A549 (cell line): ENCODE data around the gene CYB5B. TPM values are rescaled to one million over a fixed set of nuclear protein-coding genes. Genes with fewer than 3 reads are reported as not detected.

Source experiments
- ATAC-seq, 2 experiments: fragments of 200-7000 bp in 1 of 2; fragments of >200 bp in 1 of 2; cut with Nextera tagmentation in 1 of 2; cut with Tn5 transposase in 1 of 2; 3 replicates each; pipeline versions ENCODE4 v1.8.0 to v1.9.1; 2018 to 2020; ENCODE audit warnings: mild to moderate bottlenecking in 1 of 2, moderate library complexity in 1 of 2
- CTCF ChIA-PET: fragments of 300-600 bp; sonication (Branson Sonifier 250); formaldehyde crosslinking; extraction: SDS; loops from one replicate; lab custom pipeline; 2021; ENCODE audit warnings: antibody characterized with exemption, inconsistent platforms; lab: Yijun Ruan, JAX
- POLR2A ChIA-PET: fragments of 350-600 bp; formaldehyde crosslinking; extraction: SDS; loops from one replicate; lab custom pipeline; 2021; ENCODE audit warnings: antibody characterized with exemption, inconsistent platforms; lab: Yijun Ruan, JAX
- DNase-seq, 2 experiments: peaks; one replicate each; pipeline versions ENCODE4 v3.0.0 to v3.0.0-alpha.2; 2011 to 2016; ENCODE audit warnings: low read depth in 1 of 2, low spot score in 1 of 2
- FAIRE-seq: peaks from 2 replicates; lab custom pipeline; 2011; peaks lifted over from hg19 to GRCh38; lab: Jason Lieb, UNC
- H3K27ac ChIP-seq, 2 experiments: fragments of >200 bp; sonication (Bioruptor Twin); formaldehyde crosslinking; 3 replicates each; pipeline ENCODE4 v1.5.1; 2016 to 2017
- H3K4me1 ChIP-seq: fragments of >200 bp; sonication (Bioruptor Twin); formaldehyde crosslinking; 3 replicates; pipeline ENCODE4 v1.6.1; 2016
- H3K4me2 ChIP-seq: fragments of >200 bp; sonication (Bioruptor Twin); formaldehyde crosslinking; 3 replicates; pipeline ENCODE4 v1.6.1; 2016
- H3K4me3 ChIP-seq: fragments of >200 bp; sonication (Bioruptor Twin); formaldehyde crosslinking; 3 replicates; pipeline ENCODE4 v1.5.1; 2016
- H3K9me3 ChIP-seq: fragments of >200 bp; sonication (Bioruptor Twin); formaldehyde crosslinking; 3 replicates; pipeline ENCODE4 v1.6.1; 2016
- BHLHE40 ChIP-seq: IDR thresholded peaks from 2 replicates; pipeline ENCODE4 v1.6.1; 2012; ENCODE audit warnings: low read depth, low read length, inconsistent platforms
- CBX2 ChIP-seq: fragments of 200-600 bp; sonication (generic); IDR thresholded peaks from 2 replicates; pipeline ENCODE4 v1.6.1; 2016; ENCODE audit warnings: low read depth, mild to moderate bottlenecking, borderline replicate concordance
- CBX8 ChIP-seq: fragments of 200-600 bp; sonication (generic); IDR thresholded peaks from 2 replicates; pipeline ENCODE4 v1.6.1; 2016
- EHF ChIP-seq: fragments of 250-450 bp; sonication (Bioruptor Pico); IDR thresholded peaks from 2 replicates; pipeline ENCODE4 v1.5.0; 2020; ENCODE audit warnings: mild to moderate bottlenecking
- EHMT2 ChIP-seq: fragments of 200-600 bp; sonication (generic); IDR thresholded peaks from 2 replicates; pipeline ENCODE4 v1.6.1; 2016; ENCODE audit warnings: antibody characterized with exemption, low read depth, mild to moderate bottlenecking, moderate library complexity
- ESRRA ChIP-seq: fragments of 150-350 bp; IDR thresholded peaks from 2 replicates; pipeline ENCODE4 v1.6.1; 2014; ENCODE audit warnings: mild to moderate bottlenecking, low read length, borderline replicate concordance
- FOSL2 ChIP-seq, 2 experiments: fragments of 450-650 bp in 1 of 2; fragments of >200 bp in 1 of 2; sonication (Bioruptor Twin) in 1 of 2; formaldehyde crosslinking; IDR thresholded peaks; 2 replicates each; pipeline versions ENCODE4 v1.5.0 to v1.6.1; 2016 to 2020; ENCODE audit warnings: mild to moderate bottlenecking in 1 of 2, moderate library complexity in 1 of 2
- HDAC2 ChIP-seq: fragments of 200-600 bp; sonication (generic); IDR thresholded peaks from 2 replicates; pipeline ENCODE4 v1.6.1; 2016
- HEYL ChIP-seq: fragments of 250-450 bp; sonication (Bioruptor Pico); IDR thresholded peaks from 2 replicates; pipeline ENCODE4 v1.8.0; 2021; ENCODE audit warnings: mild to moderate bottlenecking, moderate library complexity
- HOXB13 ChIP-seq: fragments of 250-450 bp; sonication (Bioruptor Pico); IDR thresholded peaks from 2 replicates; pipeline ENCODE4 v1.5.0; 2020; ENCODE audit warnings: low read depth, mild to moderate bottlenecking, moderate library complexity
- HOXB5 ChIP-seq: fragments of 250-450 bp; sonication (Bioruptor Pico); IDR thresholded peaks from 2 replicates; pipeline ENCODE4 v1.5.0; 2020; ENCODE audit warnings: mild to moderate bottlenecking, moderate library complexity
- JUN ChIP-seq, 2 experiments: fragments of >200 bp; sonication (Bioruptor Twin); formaldehyde crosslinking; IDR thresholded peaks; 2 replicates in 1 of 2; 3 replicates in 1 of 2; pipeline ENCODE4 v1.6.1; 2016 to 2017
- KDM1A ChIP-seq: fragments of 200-600 bp; sonication (generic); IDR thresholded peaks from 2 replicates; pipeline ENCODE4 v1.6.1; 2016; ENCODE audit warnings: low read depth, mild to moderate bottlenecking
- MAFK ChIP-seq: fragments of 450-650 bp; IDR thresholded peaks from 2 replicates; pipeline ENCODE4 v1.6.1; 2014; ENCODE audit not compliant: partially characterized antibody
- MAZ ChIP-seq: fragments of 150-350 bp; IDR thresholded peaks from 2 replicates; pipeline ENCODE4 v1.6.1; 2014; ENCODE audit warnings: antibody characterized with exemption, low read depth, low read length, borderline replicate concordance
- NFE2L2 ChIP-seq: fragments of 150-350 bp; conservative IDR thresholded peaks from 2 replicates; pipeline ENCODE4 v1.6.1; 2014; ENCODE audit warnings: low read length
- NPAS2 ChIP-seq: fragments of 250-450 bp; sonication (Bioruptor Pico); IDR thresholded peaks from 2 replicates; pipeline ENCODE4 v1.8.0; 2022; ENCODE audit warnings: mild to moderate bottlenecking, moderate library complexity, borderline replicate concordance
- NR3C1 ChIP-seq: fragments of >200 bp; sonication (Bioruptor Twin); formaldehyde crosslinking; IDR thresholded peaks from 3 replicates; pipeline ENCODE4 v1.6.1; 2017
- POLR2A ChIP-seq: IDR thresholded peaks from 2 replicates; pipeline ENCODE4 v1.6.1; 2012; ENCODE audit warnings: mild to moderate bottlenecking, low read length
- RARB ChIP-seq: fragments of 250-450 bp; sonication (Bioruptor Pico); IDR thresholded peaks from 2 replicates; pipeline ENCODE4 v1.8.0; 2021; ENCODE audit warnings: mild to moderate bottlenecking, moderate library complexity
- SMC3 ChIP-seq: fragments of >200 bp; sonication (Bioruptor Twin); formaldehyde crosslinking; IDR thresholded peaks from 3 replicates; pipeline ENCODE4 v1.6.1; 2018; ENCODE audit warnings: inconsistent platforms
- SREBF2 ChIP-seq: fragments of 450-650 bp; IDR thresholded peaks from 2 replicates; pipeline ENCODE4 v1.6.1; 2014; ENCODE audit warnings: mild to moderate bottlenecking, moderate library complexity
- TP53 ChIP-seq: fragments of 250-450 bp; sonication (Bioruptor Pico); IDR thresholded peaks from 2 replicates; pipeline ENCODE4 v1.5.0; 2021; ENCODE audit warnings: mild to moderate bottlenecking, moderate library complexity
- ZFP36 ChIP-seq: fragments of 450-650 bp; IDR thresholded peaks from 2 replicates; pipeline ENCODE4 v1.6.1; 2014; ENCODE audit warnings: borderline replicate concordance; ENCODE audit not compliant: partially characterized antibody
- WGBS: methylation state at CpG from one replicate; pipeline ENCODE4 v1.1.6; 2017; ENCODE audit errors: missing lambda C conversion rate; 5-methylcytosine and 5-hydroxymethylcytosine counted together
- polyA plus RNA-seq, 4 experiments: library from polyadenylated mRNA; depleted of rRNA in 3 of 4; stranded (reverse); fragments of >200 nt; fragmentation: RNase III in 1 of 4; extraction: RNeasy Plus Mini Kit Qiagen cat#74134 plus additional on column Dnase treatment in 1 of 4; gene quantifications; 2 replicates in 3 of 4; 3 replicates in 1 of 4; pipeline ENCODE4 v1.2.3, GENCODE V29; 2011 to 2017
- TF ChIP-seq, protein P1 (sequence below): fragments of 150-350 bp; IDR thresholded peaks from 2 replicates; pipeline ENCODE4 v1.6.1; 2014; ENCODE audit warnings: low read depth, mild to moderate bottlenecking, low read length
- TF ChIP-seq, protein P2 (sequence below): IDR thresholded peaks from 2 replicates; pipeline ENCODE4 v1.6.1; 2012; ENCODE audit warnings: low read depth, borderline replicate concordance

The CYB5B gene
- polyA plus RNA-seq, 2 of the 4 experiments (the other 2 are of a cell fraction): 248 to 477 TPM

- no peak for ATAC-seq
- TF ChIP-seq SMC3 (no peak), NFE2L2 (no peak), RARB (no peak), HDAC2 (no peak), HEYL (no peak), TP53 (CRISPR knock-in tag) (no peak), HOXB13 (CRISPR knock-in tag) (no peak), ESRRA (no peak), SREBF2 (no peak), FOSL2 (IDR thresholded peaks at IDR 0.05) (no peak), FOSL2 (CRISPR knock-in tag; IDR thresholded peaks at IDR 0.05) (no peak), JUN (IDR thresholded peaks at IDR 0.05) (no peak), CBX8 (no peak), ZFP36 (no peak)
- TF ChIP-seq, all 56 proteins: peak for 0
- Histone ChIP-seq H3K9me3 (no peaks in the 10 kb centered on the region), H3K4me3 (no peak overlapping the region), H3K4me1 (peaks cover 30% of the 10 kb centered on the region), H3K4me2 (no peak overlapping the region), H3K27ac (0 out of 6 replicates have a peak overlapping the region, but pooled peaks of 1 of the 2 experiments have one; percentile 9)
- ChIA-PET POLR2A (no interaction called here), CTCF (no interaction called here)
- no peak for DNase-seq
- 55% methylated on average over 3 of the region's 3 CpGs for WGBS
- FAIRE-seq: no peak
These were observed 55.4 kb downstream of the CYB5B start for GRCh38 chr16:69479775-69480174.

GRCh38 chr16:69481901-69482341, 57.5 kb downstream of the CYB5B start:
- Histone ChIP-seq H3K9me3 (no peaks in the 10 kb centered on the region), H3K4me2 (no peak overlapping the region), H3K27ac (peak overlapping the region in 1 of 2 experiments; percentile 68; a peak in 3 of 6 replicates), H3K4me3 (no peak overlapping the region), H3K4me1 (peaks cover 20% of the 10 kb centered on the region)
- CTCF ChIA-PET: interaction anchor here (0.7 to 1.5 kb wide), 2 partner anchors 83 to 120 kb away, joined by 3 read pairs; no protein-coding TSS in a partner anchor
- TF ChIP-seq, protein P1, sequence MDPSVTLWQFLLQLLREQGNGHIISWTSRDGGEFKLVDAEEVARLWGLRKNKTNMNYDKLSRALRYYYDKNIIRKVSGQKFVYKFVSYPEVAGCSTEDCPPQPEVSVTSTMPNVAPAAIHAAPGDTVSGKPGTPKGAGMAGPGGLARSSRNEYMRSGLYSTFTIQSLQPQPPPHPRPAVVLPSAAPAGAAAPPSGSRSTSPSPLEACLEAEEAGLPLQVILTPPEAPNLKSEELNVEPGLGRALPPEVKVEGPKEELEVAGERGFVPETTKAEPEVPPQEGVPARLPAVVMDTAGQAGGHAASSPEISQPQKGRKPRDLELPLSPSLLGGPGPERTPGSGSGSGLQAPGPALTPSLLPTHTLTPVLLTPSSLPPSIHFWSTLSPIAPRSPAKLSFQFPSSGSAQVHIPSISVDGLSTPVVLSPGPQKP: no peak
- TF ChIP-seq EHF (CRISPR knock-in tag) (no peak), HDAC2 (no peak), EHMT2 (no peak), HOXB5 (no peak), JUN (IDR thresholded peaks at IDR 0.05) (no peak), NPAS2 (no peak), CBX2 (no peak), MAZ (no peak), BHLHE40 (no peak), KDM1A (no peak), POLR2A (no peak), MAFK (no peak), CBX8 (no peak), NR3C1 (no peak)
- TF ChIP-seq, protein P2, sequence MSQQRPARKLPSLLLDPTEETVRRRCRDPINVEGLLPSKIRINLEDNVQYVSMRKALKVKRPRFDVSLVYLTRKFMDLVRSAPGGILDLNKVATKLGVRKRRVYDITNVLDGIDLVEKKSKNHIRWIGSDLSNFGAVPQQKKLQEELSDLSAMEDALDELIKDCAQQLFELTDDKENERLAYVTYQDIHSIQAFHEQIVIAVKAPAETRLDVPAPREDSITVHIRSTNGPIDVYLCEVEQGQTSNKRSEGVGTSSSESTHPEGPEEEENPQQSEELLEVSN: no peak
- POLR2A ChIA-PET: interaction anchor here (0.6 kb wide), 1 partner anchor 85 kb away, joined by 6 read pairs; no protein-coding TSS in a partner anchor
- peak in 1 of 2 experiments; percentile 41; a peak in 3 of 6 replicates for ATAC-seq
- no peak for DNase-seq
- no peak for FAIRE-seq
- 88% methylated on average over 12 of the region's 12 CpGs for WGBS
